GM20000 (cell line): ENCODE data around the gene FBXO9.

Source experiments
- DNase-seq: peaks from one replicate; pipeline ENCODE4 v3.0.0; 2012; ENCODE audit warnings: low spot score
- CTCF ChIP-seq: IDR thresholded peaks from 2 replicates; pipeline ENCODE4 v1.5.1; 2012; ENCODE audit warnings: mild to moderate bottlenecking, control low read depth; ENCODE audit errors: extremely low read depth, missing control alignments

The FBXO9 gene

GRCh38 chr6:53065266-53066076, at the start of gene FBXO9:
Gene FBXO9 (plus strand): TSS chr6:53065404. CDS start chr6:53065790, 386 bp downstream.
- TF ChIP-seq CTCF = no peak
- peak; percentile 89 for DNase-seq

- no peak for TF ChIP-seq CTCF
- no peak for DNase-seq
These were observed 49.7 kb upstream of the FBXO9 start for GRCh38 chr6:53015486-53015885.

- no peak for DNase-seq
These were observed 46.8 kb upstream of the FBXO9 start for GRCh38 chr6:53018446-53018845.

GRCh38 chr6:53020005-53020744, 45.0 kb upstream of the FBXO9 start:
- TF ChIP-seq CTCF = no peak
- no peak for DNase-seq

More at GRCh38 chr6:53018446-53018845, 46.8 kb upstream of the FBXO9 start:
- TF ChIP-seq CTCF = no peak

- DNase-seq = no peak
- TF ChIP-seq CTCF = no peak
These were observed 41.9 kb upstream of the FBXO9 start for GRCh38 chr6:53023323-53023722.

GRCh38 chr6:53026526-53026925, 38.7 kb upstream of the FBXO9 start:
- DNase-seq = no peak
- TF ChIP-seq CTCF = no peak

GRCh38 chr6:53027131-53027718, 38.0 kb upstream of the FBXO9 start:
- no peak for TF ChIP-seq CTCF
- no peak for DNase-seq
